Large intestine (tissue), 3 donors: Measurements from ENCODE around the gene FAM177B. TPM values are rescaled to one million over a fixed set of nuclear protein-coding genes. Genes with fewer than 3 reads are reported as not detected.

Experiments
- DNase-seq, 2 donors: peaks; one replicate each; pipeline versions ENCODE4 v3.0.0 to v3.0.0-alpha.2; 2013
- H3K27ac ChIP-seq: one replicate; pipeline ENCODE4 v1.5.1; 2013; ENCODE audit warnings: low read length
- H3K27me3 ChIP-seq: 2 replicates; pipeline ENCODE4 v1.6.1; 2013; ENCODE audit warnings: low read length; ENCODE audit not compliant: control insufficient read depth, insufficient read depth
- H3K36me3 ChIP-seq: 2 replicates; pipeline ENCODE4 v1.6.1; 2013; ENCODE audit warnings: low read length; ENCODE audit not compliant: control insufficient read depth, insufficient read depth
- H3K4me1 ChIP-seq: one replicate; pipeline ENCODE4 v1.6.1; 2013; ENCODE audit warnings: low read length; ENCODE audit not compliant: control insufficient read depth, insufficient read depth
- H3K4me3 ChIP-seq: one replicate; pipeline ENCODE4 v1.5.1; 2013; ENCODE audit warnings: low read length
- H3K9me3 ChIP-seq: one replicate; pipeline ENCODE4 v1.6.1; 2013; ENCODE audit warnings: mild to moderate bottlenecking, low read depth, low read length, moderate library complexity; ENCODE audit not compliant: control insufficient read depth
- WGBS: methylation state at CpG from one replicate; pipeline ENCODE4 v1.1.5; 2013; ENCODE audit warnings: low lambda C conversion rate; ENCODE audit not compliant: insufficient coverage; 5-methylcytosine and 5-hydroxymethylcytosine counted together
- polyA plus RNA-seq: library from polyadenylated mRNA; unstranded; fragments of 120-200 nt; gene quantifications from one replicate; pipeline ENCODE4 v1.2.1, GENCODE V29; 2013

Gene FAM177B
- polyA plus RNA-seq, 1 donor = 5.5 TPM

DNA sequence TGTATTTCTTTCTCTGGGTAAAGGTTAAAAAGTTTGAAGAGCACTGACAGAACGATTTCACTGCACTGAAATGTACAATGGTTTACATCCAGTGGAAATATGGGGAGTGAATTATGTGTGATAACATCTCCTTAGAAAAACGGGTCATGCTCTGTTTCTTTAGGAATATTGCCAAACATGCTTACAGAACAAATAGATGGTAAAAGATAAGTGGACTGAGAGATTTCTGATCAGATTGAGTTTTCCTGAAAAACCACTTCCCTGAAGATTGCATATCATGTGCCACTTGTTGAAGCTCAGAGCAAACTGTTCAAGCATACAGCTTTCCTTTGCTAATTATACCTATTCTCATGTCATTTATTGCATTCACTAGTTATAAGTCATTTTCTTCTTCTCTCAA, 47.9 kb downstream of the FAM177B start:
- Histone ChIP-seq H3K9me3 (no peaks in the 10 kb centered on the region), H3K27ac (no peak overlapping the region), H3K36me3 (no peaks in the 10 kb centered on the region), H3K4me1 (no peaks in the 10 kb centered on the region), H3K4me3 (no peak overlapping the region), H3K27me3 (no peaks in the 10 kb centered on the region)
- WGBS = 33% methylated on average over 2 of the region's 2 CpGs
- DNase-seq = no peak

DNA sequence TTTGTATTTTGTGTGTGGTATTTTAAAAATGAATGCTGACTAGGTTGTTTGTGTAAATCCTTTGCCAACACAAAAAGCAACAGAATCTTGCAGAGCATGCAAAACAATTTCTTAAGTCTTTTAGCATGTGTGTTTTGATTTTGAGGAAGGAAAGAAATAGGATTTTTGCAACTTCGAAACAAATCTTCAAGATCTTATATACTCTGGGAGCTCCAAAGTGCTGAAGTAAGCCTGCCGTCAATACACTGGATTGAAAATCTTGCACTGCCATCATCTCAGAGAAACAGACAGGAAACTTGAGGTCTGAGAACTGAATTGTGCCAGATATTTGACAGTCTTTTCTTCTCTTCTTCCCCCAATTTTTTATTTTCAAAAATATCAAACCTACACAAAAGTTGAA, 48.5 kb downstream of the FAM177B start:
- 100% methylated on average over 1 of the region's 2 CpGs for WGBS
- DNase-seq = no peak
- Histone ChIP-seq H3K36me3 (no peaks in the 10 kb centered on the region), H3K27ac (no peak overlapping the region), H3K27me3 (no peaks in the 10 kb centered on the region), H3K4me3 (no peak overlapping the region), H3K9me3 (no peaks in the 10 kb centered on the region), H3K4me1 (no peaks in the 10 kb centered on the region)

DNA sequence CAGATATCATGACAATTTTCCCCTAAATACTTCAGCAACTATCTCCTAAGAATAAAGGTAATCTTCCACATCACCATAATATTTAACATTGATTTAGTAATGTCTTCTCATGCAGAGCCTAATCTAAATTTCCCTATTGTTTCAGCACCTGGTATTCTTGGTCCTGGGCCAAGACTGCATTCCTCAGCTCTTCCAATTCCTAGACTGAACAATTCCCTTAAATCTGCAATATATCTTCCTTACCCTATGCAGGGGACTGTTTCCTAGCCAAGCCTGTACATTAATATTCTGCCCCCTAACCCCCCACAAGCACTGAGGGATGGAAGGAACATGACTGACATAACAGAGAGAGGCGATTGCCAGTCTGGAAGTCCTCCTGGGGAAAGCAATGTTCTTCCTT, 49.1 kb downstream of the FAM177B start:
- no CpG with 5 or more reads among the region's 1 CpG for WGBS
- Histone ChIP-seq H3K27ac (no peak overlapping the region), H3K36me3 (no peaks in the 10 kb centered on the region)

DNA sequence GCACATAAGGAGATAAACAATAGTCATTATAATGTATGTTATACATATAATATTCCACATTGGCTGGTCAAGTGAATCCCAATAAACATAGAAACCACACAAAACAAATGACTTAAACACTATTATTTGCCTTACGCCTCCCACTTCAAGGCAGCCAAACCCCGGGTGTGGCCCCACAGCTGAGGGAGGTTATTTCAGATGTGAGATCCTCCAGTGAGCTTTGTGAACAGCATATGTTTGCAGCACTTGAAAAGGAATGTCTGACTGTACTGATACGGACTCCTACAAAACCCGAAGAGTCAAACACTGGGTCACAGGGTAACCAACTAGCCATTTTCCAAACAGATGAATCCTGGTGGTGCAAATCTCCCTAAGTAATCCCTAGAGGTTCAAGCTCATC, 50.7 kb downstream of the FAM177B start:
- Histone ChIP-seq H3K27ac (no peak overlapping the region), H3K4me1 (no peaks in the 10 kb centered on the region), H3K9me3 (no peaks in the 10 kb centered on the region), H3K27me3 (no peaks in the 10 kb centered on the region), H3K4me3 (no peak overlapping the region), H3K36me3 (no peaks in the 10 kb centered on the region)
- DNase-seq = no peak
- no CpG with 5 or more reads among the region's 4 CpGs for WGBS

More for the DNA sequence above, 49.1 kb downstream of the FAM177B start:
- Histone ChIP-seq H3K4me3 (no peak overlapping the region), H3K9me3 (no peaks in the 10 kb centered on the region), H3K27me3 (no peaks in the 10 kb centered on the region), H3K4me1 (no peaks in the 10 kb centered on the region)
- DNase-seq = no peak

DNA sequence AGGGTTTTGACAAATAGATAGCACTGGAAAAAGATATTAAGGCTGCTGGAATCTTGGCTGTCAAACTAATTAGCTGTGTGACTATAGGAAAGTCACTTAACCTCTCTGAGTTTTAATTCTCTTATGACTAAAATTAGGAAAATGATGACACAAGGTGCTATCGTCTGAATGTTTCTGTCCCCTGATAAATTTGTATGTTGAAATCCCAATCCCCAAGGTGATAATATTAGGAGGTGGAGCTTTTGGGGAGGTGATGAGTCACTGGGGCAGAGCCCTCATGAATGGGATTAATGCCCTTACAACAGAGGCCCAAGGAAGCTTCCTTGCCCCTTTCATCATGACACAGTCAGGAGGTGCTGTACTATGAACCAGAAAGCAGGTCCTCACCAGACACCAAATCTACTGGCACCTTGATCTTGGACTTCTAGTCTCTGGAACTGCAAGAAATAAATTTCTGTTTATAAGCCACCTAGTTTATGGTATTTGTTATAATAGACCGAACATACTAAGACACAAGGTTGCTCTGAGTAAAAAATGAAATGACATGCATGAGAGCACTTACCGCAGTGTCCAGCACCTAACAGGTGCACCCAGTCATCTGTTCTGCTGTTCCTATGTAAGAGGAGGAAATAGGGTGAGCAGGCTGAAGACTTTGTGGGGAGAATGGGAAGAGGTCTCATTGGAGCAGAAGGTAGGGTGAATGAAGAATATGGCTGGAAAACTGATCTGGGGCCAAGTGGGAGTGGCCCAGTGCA, 51.6 kb downstream of the FAM177B start:
- Histone ChIP-seq H3K9me3 (no peaks in the 10 kb centered on the region), H3K4me3 (no peak overlapping the region), H3K36me3 (no peaks in the 10 kb centered on the region), H3K4me1 (no peaks in the 10 kb centered on the region), H3K27me3 (no peaks in the 10 kb centered on the region), H3K27ac (no peak overlapping the region)
- WGBS = no CpG with 5 or more reads among the region's 3 CpGs
- DNase-seq = no peak

DNA sequence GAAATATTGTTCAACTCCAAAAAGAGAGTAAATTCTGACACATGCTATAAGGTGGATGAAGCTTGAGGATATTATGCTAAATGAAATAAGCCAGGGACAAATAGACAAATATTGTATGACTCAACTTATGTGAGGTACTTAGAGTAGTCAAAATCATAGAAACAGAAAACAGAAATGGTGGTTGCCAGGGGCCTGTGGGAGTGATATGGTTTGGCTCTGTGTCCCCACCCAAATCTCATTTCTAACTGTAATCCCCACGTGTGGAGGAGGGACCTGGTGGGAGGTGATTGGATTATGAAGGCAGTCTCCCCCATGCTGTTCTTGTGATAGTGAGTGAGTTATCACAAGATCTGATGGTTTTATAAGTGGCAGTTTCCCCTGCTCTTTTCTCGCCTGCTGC, 53.1 kb downstream of the FAM177B start:
- H3K36me3 ChIP-seq = no peaks in the 10 kb centered on the region
- no peaks in the 10 kb centered on the region for H3K9me3 ChIP-seq
- H3K27me3 ChIP-seq = no peaks in the 10 kb centered on the region
- no peak for DNase-seq
- WGBS = 100% methylated on average over 1 of the region's 2 CpGs
- H3K4me1 ChIP-seq = no peaks in the 10 kb centered on the region
- no peak overlapping the region for H3K27ac ChIP-seq
- no peak overlapping the region for H3K4me3 ChIP-seq

DNA sequence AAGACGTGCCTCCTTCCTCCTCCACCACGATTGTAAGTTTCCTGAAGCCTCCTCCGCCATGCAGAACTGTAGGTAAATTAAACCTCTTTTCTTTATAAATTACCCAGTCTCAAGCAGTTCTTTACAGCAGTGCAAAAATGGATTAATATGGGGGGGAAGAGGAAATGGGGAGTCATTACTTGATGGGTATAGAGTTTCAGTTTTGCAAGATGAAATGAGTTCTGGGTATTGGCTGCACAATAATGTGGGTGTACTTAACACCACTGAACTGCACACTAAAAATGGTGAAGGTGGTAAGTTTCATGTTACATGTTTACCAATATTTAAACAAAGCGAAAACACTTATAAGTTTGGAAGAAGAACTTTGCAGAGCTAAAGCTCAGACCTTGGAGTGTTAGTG, 53.5 kb downstream of the FAM177B start:
- Histone ChIP-seq H3K36me3 (no peaks in the 10 kb centered on the region), H3K9me3 (no peaks in the 10 kb centered on the region), H3K27ac (no peak overlapping the region), H3K4me3 (no peak overlapping the region), H3K27me3 (no peaks in the 10 kb centered on the region), H3K4me1 (no peaks in the 10 kb centered on the region)
- 60% methylated on average over 1 of the region's 4 CpGs for WGBS
- no peak for DNase-seq

DNA sequence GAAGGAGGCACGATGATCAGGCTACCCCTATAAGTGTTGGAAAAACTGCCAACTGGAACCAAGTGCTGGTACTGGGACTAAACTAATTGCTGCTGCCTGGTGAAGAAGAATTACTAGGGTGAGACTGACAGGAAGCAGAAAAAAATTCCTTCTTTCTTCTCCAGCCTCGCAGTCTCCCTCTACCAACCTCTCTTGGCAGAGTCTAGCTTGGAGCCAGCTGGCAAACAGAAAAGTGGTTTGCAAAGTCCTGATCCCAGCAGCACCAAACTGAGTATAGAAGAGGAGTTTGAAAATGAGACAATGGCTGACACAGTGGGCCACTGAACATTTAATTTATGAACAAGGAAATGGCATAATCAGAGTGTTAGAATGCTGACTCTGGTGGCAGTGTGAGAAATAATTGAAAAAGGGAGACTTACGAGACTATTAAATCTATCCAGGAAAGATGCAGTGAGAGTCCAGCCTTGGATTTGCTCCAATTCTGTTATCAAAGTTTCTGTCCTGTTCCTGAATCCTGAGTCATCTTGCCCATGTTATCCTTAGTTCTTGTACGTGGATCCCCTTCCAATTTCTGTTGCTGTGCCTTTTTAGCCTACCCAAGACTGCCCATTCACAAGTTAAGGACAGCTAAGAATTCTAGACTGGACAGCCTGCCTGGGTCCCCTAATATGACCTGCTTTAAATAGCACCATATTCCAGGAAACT, 54.2 kb downstream of the FAM177B start:
- Histone ChIP-seq H3K4me3 (no peak overlapping the region), H3K27ac (no peak overlapping the region), H3K27me3 (no peaks in the 10 kb centered on the region), H3K36me3 (no peaks in the 10 kb centered on the region), H3K9me3 (no peaks in the 10 kb centered on the region), H3K4me1 (no peaks in the 10 kb centered on the region)
- no peak for DNase-seq
- WGBS = no CpG with 5 or more reads among the region's 4 CpGs

DNA sequence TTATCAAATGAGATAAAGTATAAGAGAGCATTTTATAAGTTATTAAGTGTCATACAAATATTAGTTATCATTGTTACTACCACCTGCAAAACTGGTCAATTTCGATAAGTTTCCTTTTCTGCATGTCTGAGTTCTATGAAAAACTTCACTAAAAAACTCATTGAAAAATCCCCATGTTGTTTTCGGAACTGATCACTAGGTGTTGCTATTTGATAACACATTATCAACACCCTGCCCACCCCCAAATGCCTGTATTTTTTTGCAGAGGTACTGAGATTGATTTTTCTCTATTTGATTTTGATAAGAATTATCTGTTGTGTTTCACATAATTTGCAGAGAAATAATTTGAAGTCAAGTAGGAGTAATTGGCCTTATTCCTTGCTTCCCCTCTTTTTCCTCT, 55.7 kb downstream of the FAM177B start:
- WGBS = 0% methylated on average over 1 of the region's 2 CpGs
- H3K27ac ChIP-seq = no peak overlapping the region
- no peak overlapping the region for H3K4me3 ChIP-seq
- H3K9me3 ChIP-seq = no peaks in the 10 kb centered on the region
- H3K4me1 ChIP-seq = no peaks in the 10 kb centered on the region
- no peaks in the 10 kb centered on the region for H3K36me3 ChIP-seq
- DNase-seq = no peak
- H3K27me3 ChIP-seq = no peaks in the 10 kb centered on the region

DNA sequence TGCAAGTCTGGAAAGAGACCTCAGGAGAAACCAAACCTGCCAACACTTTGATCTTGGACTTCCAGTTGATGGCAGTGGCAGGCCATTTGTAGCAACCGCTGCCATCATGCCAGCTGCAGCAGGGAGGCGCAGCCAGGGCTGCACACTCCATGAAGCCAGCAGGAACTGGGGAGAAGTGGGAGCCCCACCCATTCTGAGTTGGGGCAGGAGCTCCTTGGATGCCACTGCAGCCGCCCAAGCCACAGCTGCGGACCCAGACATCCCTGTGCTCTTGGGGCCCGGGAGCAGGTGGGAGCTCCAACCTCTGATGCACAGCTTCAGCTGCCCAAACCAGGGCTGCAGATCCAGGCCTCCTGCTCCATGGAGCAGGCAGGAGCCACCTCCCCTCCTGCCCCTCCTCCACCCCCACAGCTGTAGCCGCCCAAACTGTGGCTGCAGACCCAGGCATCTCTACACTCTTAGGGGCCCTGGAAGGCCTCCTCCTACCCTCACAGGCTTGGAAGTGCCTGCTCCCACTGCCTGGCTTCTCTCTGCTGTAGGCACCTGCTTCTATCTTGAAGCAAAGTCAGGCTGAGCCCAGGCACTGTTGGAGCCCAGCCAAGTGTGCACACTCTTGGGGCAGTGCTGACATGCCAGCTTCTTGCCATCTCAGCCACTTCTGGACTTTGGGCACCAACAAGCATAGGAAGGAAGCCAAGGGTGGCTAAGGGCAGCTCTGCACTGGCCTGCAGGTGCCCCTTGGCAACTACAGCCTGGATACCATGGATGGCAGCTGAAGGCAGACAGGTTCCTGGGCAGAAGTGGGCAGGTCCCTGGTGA, 57.9 kb downstream of the FAM177B start:
- Histone ChIP-seq H3K4me3 (no peak overlapping the region), H3K27me3 (no peaks in the 10 kb centered on the region), H3K27ac (no peak overlapping the region), H3K9me3 (no peaks in the 10 kb centered on the region), H3K36me3 (no peaks in the 10 kb centered on the region), H3K4me1 (no peaks in the 10 kb centered on the region)
- no CpG with 5 or more reads among the region's 6 CpGs for WGBS
- DNase-seq = no peak
